Measurements from ENCODE around the gene TBC1D8B. TPM values are rescaled to one million over a fixed set of nuclear protein-coding genes. Genes with fewer than 3 reads are reported as not detected.

The TBC1D8B gene
- total RNA-seq, 1 donor: 12.3 TPM

DNA sequence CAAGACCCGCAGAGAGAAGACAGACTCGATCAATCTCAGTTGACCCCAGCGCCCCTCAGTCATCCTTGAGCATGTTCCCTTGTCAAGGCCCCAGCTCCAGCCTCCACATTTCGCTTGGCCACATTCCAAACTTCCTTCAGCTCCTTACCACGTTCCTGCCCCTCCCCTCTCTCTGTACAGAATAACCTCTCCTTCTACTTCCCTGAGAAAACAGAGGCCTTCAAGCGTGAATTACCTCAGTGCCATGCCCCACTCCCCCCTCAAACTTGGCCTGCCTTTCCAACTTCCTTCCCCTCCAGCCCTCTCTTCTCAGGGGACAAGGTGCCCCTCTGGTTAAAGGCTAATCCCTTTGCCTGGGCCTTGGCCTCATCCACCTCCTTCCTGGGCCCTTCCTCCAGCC, 103.9 kb downstream of the TBC1D8B start:
- no peak for DNase-seq (ENCODE audit: insufficient read length, low spot score, missing footprints)
- peaks cover 16% of the 10 kb centered on the region for H3K27me3 ChIP-seq (ENCODE audit: insufficient read depth, low read length)
- no peaks in the 10 kb centered on the region for H3K9me3 ChIP-seq (ENCODE audit: low read depth, low read length)

GRCh38 chrX:106912864-106913263, 110.4 kb downstream of the TBC1D8B start:
- DNase-seq (ENCODE audit: insufficient read length, low spot score, missing footprints): no peak

More for the DNA sequence above, 103.9 kb downstream of the TBC1D8B start:
- Histone ChIP-seq H3K4me3 (ENCODE audit: insufficient read depth, low read length) (no peak overlapping the region), H3K27ac (ENCODE audit: low read depth, low read length) (no peak overlapping the region), H3K4me2 (ENCODE audit: insufficient read depth, low read length) (no peak overlapping the region), H3K36me3 (ENCODE audit: insufficient read depth, low read length) (no peaks in the 10 kb centered on the region), H2AFZ (ENCODE audit: low read length) (no peak overlapping the region), H4K20me1 (ENCODE audit: insufficient read depth, low read length) (no peaks in the 10 kb centered on the region), H3K4me1 (ENCODE audit: insufficient read depth, low read length) (no peaks in the 10 kb centered on the region), H3K79me2 (ENCODE audit: insufficient read depth, low read length) (no peaks in the 10 kb centered on the region)
- TF ChIP-seq, protein P1, sequence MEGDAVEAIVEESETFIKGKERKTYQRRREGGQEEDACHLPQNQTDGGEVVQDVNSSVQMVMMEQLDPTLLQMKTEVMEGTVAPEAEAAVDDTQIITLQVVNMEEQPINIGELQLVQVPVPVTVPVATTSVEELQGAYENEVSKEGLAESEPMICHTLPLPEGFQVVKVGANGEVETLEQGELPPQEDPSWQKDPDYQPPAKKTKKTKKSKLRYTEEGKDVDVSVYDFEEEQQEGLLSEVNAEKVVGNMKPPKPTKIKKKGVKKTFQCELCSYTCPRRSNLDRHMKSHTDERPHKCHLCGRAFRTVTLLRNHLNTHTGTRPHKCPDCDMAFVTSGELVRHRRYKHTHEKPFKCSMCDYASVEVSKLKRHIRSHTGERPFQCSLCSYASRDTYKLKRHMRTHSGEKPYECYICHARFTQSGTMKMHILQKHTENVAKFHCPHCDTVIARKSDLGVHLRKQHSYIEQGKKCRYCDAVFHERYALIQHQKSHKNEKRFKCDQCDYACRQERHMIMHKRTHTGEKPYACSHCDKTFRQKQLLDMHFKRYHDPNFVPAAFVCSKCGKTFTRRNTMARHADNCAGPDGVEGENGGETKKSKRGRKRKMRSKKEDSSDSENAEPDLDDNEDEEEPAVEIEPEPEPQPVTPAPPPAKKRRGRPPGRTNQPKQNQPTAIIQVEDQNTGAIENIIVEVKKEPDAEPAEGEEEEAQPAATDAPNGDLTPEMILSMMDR (IDR thresholded peaks at IDR 0.05; ENCODE audit: extremely low read depth, low read depth, low read length): no peak

DNA sequence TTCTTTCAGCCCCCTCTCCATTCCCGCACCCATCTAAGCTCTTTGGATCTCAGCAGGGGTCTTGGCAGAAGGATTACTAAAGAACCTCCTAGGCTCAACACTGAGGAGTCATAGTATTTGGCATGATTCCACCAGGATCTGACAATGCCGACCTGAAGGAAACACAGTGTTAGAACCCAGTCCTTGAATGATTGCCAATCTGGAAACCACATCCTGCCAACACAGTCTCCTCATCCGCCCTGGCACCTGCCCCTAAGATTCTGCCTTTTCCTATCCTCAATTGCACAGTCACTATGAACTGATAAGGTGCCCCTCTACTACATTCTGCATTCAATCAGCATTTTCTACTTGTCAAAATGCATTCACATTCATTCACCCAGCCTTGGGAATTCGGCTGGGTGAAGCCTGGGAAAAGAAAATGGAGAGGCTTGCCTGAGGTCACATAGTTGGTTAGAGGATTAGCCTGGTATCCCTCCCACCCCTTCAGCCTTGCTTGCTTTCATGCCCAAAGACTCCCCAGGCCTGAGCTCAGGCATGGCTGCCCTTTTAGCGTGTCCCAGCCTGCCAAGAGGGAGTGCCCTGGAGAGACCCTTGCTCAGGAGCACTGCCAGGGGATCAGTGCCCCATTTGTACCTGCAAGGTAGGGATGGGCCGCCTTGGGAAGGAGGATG, 115.5 kb downstream of the TBC1D8B start:
- TF ChIP-seq, protein P1 (IDR thresholded peaks at IDR 0.05; ENCODE audit: extremely low read depth, low read depth, low read length): no peak
- Histone ChIP-seq H4K20me1 (ENCODE audit: insufficient read depth, low read length) (no peaks in the 10 kb centered on the region), H2AFZ (ENCODE audit: low read length) (no peak overlapping the region), H3K4me2 (ENCODE audit: insufficient read depth, low read length) (no peak overlapping the region), H3K79me2 (ENCODE audit: insufficient read depth, low read length) (no peaks in the 10 kb centered on the region), H3K4me1 (ENCODE audit: insufficient read depth, low read length) (no peaks in the 10 kb centered on the region), H3K4me3 (ENCODE audit: insufficient read depth, low read length) (no peak overlapping the region), H3K9me3 (ENCODE audit: low read depth, low read length) (no peaks in the 10 kb centered on the region), H3K27ac (ENCODE audit: low read depth, low read length) (no peak overlapping the region), H3K36me3 (ENCODE audit: insufficient read depth, low read length) (no peaks in the 10 kb centered on the region), H3K27me3 (ENCODE audit: insufficient read depth, low read length) (peaks cover 15% of the 10 kb centered on the region)
- no peak for DNase-seq (ENCODE audit: insufficient read length, low spot score, missing footprints)

More at GRCh38 chrX:106912864-106913263, 110.4 kb downstream of the TBC1D8B start:
- Histone ChIP-seq H3K4me3 (ENCODE audit: insufficient read depth, low read length) (no peak overlapping the region), H3K27ac (ENCODE audit: low read depth, low read length) (no peak overlapping the region), H3K9me3 (ENCODE audit: low read depth, low read length) (no peaks in the 10 kb centered on the region), H4K20me1 (ENCODE audit: insufficient read depth, low read length) (no peaks in the 10 kb centered on the region), H3K4me1 (ENCODE audit: insufficient read depth, low read length) (peaks cover 3% of the 10 kb centered on the region), H3K36me3 (ENCODE audit: insufficient read depth, low read length) (no peaks in the 10 kb centered on the region), H3K79me2 (ENCODE audit: insufficient read depth, low read length) (no peaks in the 10 kb centered on the region), H3K27me3 (ENCODE audit: insufficient read depth, low read length) (peaks cover 18% of the 10 kb centered on the region), H2AFZ (ENCODE audit: low read length) (no peak overlapping the region), H3K4me2 (ENCODE audit: insufficient read depth, low read length) (no peak overlapping the region)
- TF ChIP-seq, protein P1 (IDR thresholded peaks at IDR 0.05; ENCODE audit: extremely low read depth, low read depth, low read length): no peak

GRCh38 chrX:106919932-106920452, 117.5 kb downstream of the TBC1D8B start, which contains the start of gene CLDN2:
Gene CLDN2 (plus strand): TSS chrX:106920402. CDS start chrX:106928229, 7,827 bp downstream.
- no peak within 1 kb of the TSS for H3K4me3 ChIP-seq (ENCODE audit: insufficient read depth, low read length)
- TF ChIP-seq, protein P1 (IDR thresholded peaks at IDR 0.05; ENCODE audit: extremely low read depth, low read depth, low read length): no peak
- no peak within 1 kb of the TSS for H2AFZ ChIP-seq (ENCODE audit: low read length)
- no peak for DNase-seq (ENCODE audit: insufficient read length, low spot score, missing footprints)
- no peaks in the 10 kb centered on the region for H3K4me1 ChIP-seq (ENCODE audit: insufficient read depth, low read length)
- no peak within 1 kb of the TSS for H3K27ac ChIP-seq (ENCODE audit: low read depth, low read length)
- no peak within 1 kb of the TSS for H3K4me2 ChIP-seq (ENCODE audit: insufficient read depth, low read length)
- no peaks in the 10 kb centered on the region for H3K9me3 ChIP-seq (ENCODE audit: low read depth, low read length)
- no peaks in the 10 kb centered on the region for H4K20me1 ChIP-seq (ENCODE audit: insufficient read depth, low read length)
- no peaks in the 10 kb centered on the region for H3K79me2 ChIP-seq (ENCODE audit: insufficient read depth, low read length)
- no peaks in the 10 kb centered on the region for H3K36me3 ChIP-seq (ENCODE audit: insufficient read depth, low read length)
- peaks cover 15% of the 10 kb centered on the region for H3K27me3 ChIP-seq (ENCODE audit: insufficient read depth, low read length)
